NCI-H748 (cell line): Measurements from ENCODE around the gene STX1B.
A peak's percentile ranks its signal among the peaks of the same experiment; 100 is the strongest.

Experiments used
- DNase-seq: peaks from one replicate; lab custom pipeline; 2025; ENCODE audit not compliant: unreplicated experiment; lab: John Stamatoyannopoulos, UW

The STX1B gene

GRCh38 chr16:30996985-30997724 is 13.3 kb downstream of the STX1B start:
- DNase-seq, result peak; percentile 54

- no peak for DNase-seq
Observed at GRCh38 chr16:30996324-30996984, 14.0 kb downstream of the STX1B start.

GRCh38 chr16:30995927-30996323 is 14.5 kb downstream of the STX1B start:
- DNase-seq, result no peak

GRCh38 chr16:30992931-30993816 is 17.3 kb downstream of the STX1B start:
- no peak for DNase-seq

GRCh38 chr16:30992276-30992780 is 18.1 kb downstream of the STX1B start:
- DNase-seq, result no peak

- no peak for DNase-seq
Observed at GRCh38 chr16:30991052-30991451, 19.4 kb downstream of the STX1B start.

GRCh38 chr16:30990105-30990504 is 20.3 kb downstream of the STX1B start:
- DNase-seq, result no peak

- no peak for DNase-seq
Observed at GRCh38 chr16:30989469-30990047, 20.9 kb downstream of the STX1B start.

GRCh38 chr16:30987581-30988190 is 22.8 kb downstream of the STX1B start:
- no peak for DNase-seq

- DNase-seq, result no peak
Observed at GRCh38 chr16:30986129-30986991, 24.1 kb downstream of the STX1B start.

GRCh38 chr16:30985401-30986128 is 24.9 kb downstream of the STX1B start:
- peak; percentile 43 for DNase-seq

GRCh38 chr16:30984669-30985400 is 25.6 kb downstream of the STX1B start, which contains the start of gene HSD3B7:
TSS of gene HSD3B7 (plus strand) at chr16:30985207. CDS start at chr16:30985659, 452 bp downstream.
- DNase-seq, result peak; percentile 64

GRCh38 chr16:30983898-30984610 is 26.4 kb downstream of the STX1B start:
- DNase-seq, result no peak

GRCh38 chr16:30983289-30983889 is 27.0 kb downstream of the STX1B start:
- DNase-seq, result no peak

- no peak for DNase-seq
Observed at GRCh38 chr16:30982548-30983288, 27.7 kb downstream of the STX1B start.

- DNase-seq, result no peak
Observed at GRCh38 chr16:30980959-30981358, 29.5 kb downstream of the STX1B start.
